GM18858 (cell line): ENCODE results near the gene CDH9.
"Not testable (repeated sequence)": the region's sequence is repeated elsewhere in the genome, so short reads cannot be mapped to it uniquely, and the experiment has no call there.

Source experiments
- ATAC-seq: cut with Tn5 transposase; IDR thresholded peaks from one replicate; pipeline ENCODE4 v1.9.1; 2021; ENCODE audit not compliant: unreplicated experiment

The CDH9 gene

GRCh38 chr5:26959290-26959689 lies 79.1 kb downstream of the CDH9 start:
- ATAC-seq, result no peak

- no peak for ATAC-seq
These were observed 83.2 kb downstream of the CDH9 start for GRCh38 chr5:26955161-26955560.

- ATAC-seq, result no peak
These were observed 89.5 kb downstream of the CDH9 start for GRCh38 chr5:26948921-26949320.

GRCh38 chr5:26945901-26946300 lies 92.5 kb downstream of the CDH9 start:
- ATAC-seq, result no peak

GRCh38 chr5:26942481-26942880 lies 95.9 kb downstream of the CDH9 start:
- ATAC-seq, result no peak

- no peak for ATAC-seq
These were observed 97.4 kb downstream of the CDH9 start for GRCh38 chr5:26940994-26941393.

- no peak for ATAC-seq
These were observed 106.1 kb downstream of the CDH9 start for GRCh38 chr5:26932238-26932637.

GRCh38 chr5:26921439-26921838 lies 116.9 kb downstream of the CDH9 start:
- ATAC-seq, result no peak

GRCh38 chr5:26903469-26903868 lies 134.9 kb downstream of the CDH9 start:
- ATAC-seq, result no peak

- no peak for ATAC-seq
These were observed 143.6 kb downstream of the CDH9 start for GRCh38 chr5:26894719-26895263.

GRCh38 chr5:26893078-26893477 lies 145.3 kb downstream of the CDH9 start:
- ATAC-seq, result no peak

GRCh38 chr5:26889815-26890214 lies 148.6 kb downstream of the CDH9 start:
- no peak for ATAC-seq

GRCh38 chr5:26884481-26884880 lies 153.9 kb downstream of the CDH9 start:
- ATAC-seq, result no peak

- ATAC-seq, result no peak
These were observed 155.0 kb downstream of the CDH9 start for GRCh38 chr5:26883375-26883774.

GRCh38 chr5:26881901-26882300 lies 156.5 kb downstream of the CDH9 start:
- no peak for ATAC-seq

GRCh38 chr5:26877154-26877553 lies 161.2 kb downstream of the CDH9 start:
- ATAC-seq, result no peak

- no peak for ATAC-seq
These were observed 166.0 kb downstream of the CDH9 start for GRCh38 chr5:26872337-26872736.

GRCh38 chr5:26869781-26870180 lies 168.6 kb downstream of the CDH9 start:
- no peak for ATAC-seq

GRCh38 chr5:26868504-26868903 lies 169.9 kb downstream of the CDH9 start:
- ATAC-seq, result no peak

- no peak for ATAC-seq
These were observed 174.3 kb downstream of the CDH9 start for GRCh38 chr5:26864061-26864460.

- no peak for ATAC-seq
These were observed 182.1 kb downstream of the CDH9 start for GRCh38 chr5:26856238-26856637.

- not testable (repeated sequence) for ATAC-seq
These were observed 185.9 kb downstream of the CDH9 start for GRCh38 chr5:26852450-26852849.

- ATAC-seq, result no peak
These were observed 191.2 kb downstream of the CDH9 start for GRCh38 chr5:26847041-26847736.
